NCI-H2081 treated with DMSO at 0.1 percent for 48 hours (cell line): Measurements from ENCODE around the gene TMEM183A.
"Not testable (repeated sequence)": the region's sequence is repeated elsewhere in the genome, so short reads cannot be mapped to it uniquely, and the experiment has no call there.

Experiments
- DNase-seq: peaks from one replicate; lab custom pipeline; 2025; lab: John Stamatoyannopoulos, UW

TMEM183A gene

GRCh38 chr1:203006948-203007871, at the start of gene TMEM183A:
Gene TMEM183A (plus strand): TSS chr1:203007374. CDS start chr1:203007466, 92 bp downstream.
- peak; percentile 85 for DNase-seq

- peak; percentile 67 for DNase-seq
These were observed 49.2 kb upstream of the TMEM183A start, which contains the start of gene ADIPOR1 for GRCh38 chr1:202957733-202958543. Gene ADIPOR1 (minus strand): TSS chr1:202958312. CDS start chr1:202951070, 7,242 bp downstream.

GRCh38 chr1:202958544-202959275, 48.5 kb upstream of the TMEM183A start:
- no peak for DNase-seq

GRCh38 chr1:202959276-202959620, 47.9 kb upstream of the TMEM183A start:
- no peak for DNase-seq

GRCh38 chr1:202961220-202961880, 45.8 kb upstream of the TMEM183A start:
- no peak for DNase-seq

GRCh38 chr1:202964791-202965410, 42.3 kb upstream of the TMEM183A start:
- DNase-seq, result peak; percentile 97

- DNase-seq, result no peak
These were observed 41.8 kb upstream of the TMEM183A start for GRCh38 chr1:202965422-202965821.

GRCh38 chr1:202966006-202966898, 40.9 kb upstream of the TMEM183A start:
- DNase-seq, result no peak

- no peak for DNase-seq
These were observed 39.4 kb upstream of the TMEM183A start for GRCh38 chr1:202967684-202968281.

GRCh38 chr1:202968351-202968750, 38.8 kb upstream of the TMEM183A start:
- DNase-seq, result no peak

GRCh38 chr1:202968895-202969295, 38.3 kb upstream of the TMEM183A start:
- no peak for DNase-seq

GRCh38 chr1:202972046-202972445, 35.1 kb upstream of the TMEM183A start:
- no peak for DNase-seq

GRCh38 chr1:202974856-202975255, 32.3 kb upstream of the TMEM183A start:
- DNase-seq, result no peak

GRCh38 chr1:202976633-202977032, 30.5 kb upstream of the TMEM183A start:
- no peak for DNase-seq

- no peak for DNase-seq
These were observed 27.7 kb upstream of the TMEM183A start for GRCh38 chr1:202979459-202979858.

GRCh38 chr1:202981939-202982338, 25.2 kb upstream of the TMEM183A start:
- no peak for DNase-seq

- no peak for DNase-seq
These were observed 24.3 kb upstream of the TMEM183A start for GRCh38 chr1:202982715-202983430.

- DNase-seq, result not testable (repeated sequence)
These were observed 21.1 kb upstream of the TMEM183A start for GRCh38 chr1:202986120-202986519.

- no peak for DNase-seq
These were observed 19.9 kb upstream of the TMEM183A start for GRCh38 chr1:202987255-202987654.
